Body of pancreas (tissue), 4 donors: Measurements from ENCODE around the gene BHLHE40. TPM values are rescaled to one million over a fixed set of nuclear protein-coding genes. Genes with fewer than 3 reads are reported as not detected.

Experiments used
- ATAC-seq: fragments of 150-250 bp; one replicate; pipeline ENCODE4 v1.9.1; 2016
- DNase-seq, 4 donors: peaks; one replicate each; pipeline ENCODE4 v3.0.0-alpha.2; 2019
- H3K27ac ChIP-seq, 4 donors: fragments of 200-600 bp; sonication (generic); 1 replicate in 3 of 4; 2 replicates in 1 of 4; pipeline versions ENCODE4 v1.5.1 to v1.6.1; 2016 to 2019; ENCODE audit warnings: mild to moderate bottlenecking in 1 of 4, mixed read lengths in 1 of 4, moderate library complexity in 1 of 4
- H3K27me3 ChIP-seq, 2 donors: fragments of 200-600 bp; sonication (generic); one replicate each; pipeline ENCODE4 v1.6.0; 2016; ENCODE audit warnings: mild to moderate bottlenecking in 1 of 2
- H3K36me3 ChIP-seq, 2 donors: fragments of 200-600 bp; sonication (generic); replicated peaks in 1 of 2; 2 replicates each; pipeline ENCODE4 v1.5.1; 2016; ENCODE audit warnings: low read depth in 2 of 2; ENCODE audit not compliant: insufficient read depth in 1 of 2
- H3K4me1 ChIP-seq: fragments of 200-600 bp; sonication (generic); one replicate; pipeline ENCODE4 v1.6.0; 2016
- H3K4me3 ChIP-seq, 2 donors: fragments of 200-600 bp; sonication (generic); 1 replicate in 1 of 2; 2 replicates in 1 of 2; pipeline ENCODE4 v1.5.1; 2016 to 2019
- H3K9me3 ChIP-seq, 3 donors: fragments of 200-600 bp; sonication (generic); 1 replicate in 2 of 3; 2 replicates in 1 of 3; pipeline ENCODE4 v1.5.1; 2016
- CTCF ChIP-seq, 7 experiments: fragments of 450-650 bp in 4 of 7; fragments of 200-600 bp in 3 of 7; sonication (generic) in 3 of 7; IDR thresholded peaks; one replicate each; pipeline ENCODE4 v1.5.1; 2016 to 2019; ENCODE audit warnings: antibody characterized with exemption in 7 of 7
- POLR2A ChIP-seq, 3 donors: fragments of 450-650 bp; IDR thresholded peaks; one replicate each; pipeline ENCODE4 v1.6.1; 2016; ENCODE audit warnings: antibody characterized with exemption in 3 of 3, mild to moderate bottlenecking in 2 of 3
- WGBS, 2 donors: methylation state at CpG; one replicate each; pipeline ENCODE4 v1.1.5; 2017; 5-methylcytosine and 5-hydroxymethylcytosine counted together
- intact Hi-C: fragments of 100-400 bp; cut with DNase I; formaldehyde crosslinking; loops from one replicate; pipeline ENCODE4 v1.15.1; 2023
- total RNA-seq, 2 donors: library from RNA; depleted of rRNA; stranded (reverse); fragments of >200 nt; gene quantifications; one replicate each; pipeline ENCODE4 v1.1.0, GENCODE V29; 2016

The BHLHE40 gene
- total RNA-seq, 2 donors from 2014 or later, result 28.5 to 30.3 TPM

GRCh38 chr3:5016211-5017161 is 37.2 kb downstream of the BHLHE40 start:
- intact Hi-C loops, result no loop called here
- ATAC-seq (peak; percentile 88), DNase-seq (peak; percentile 46 to 76 (median 68))
- Histone ChIP-seq H3K27ac (peak overlapping the region in 1 of 4 donors; percentile 23), H3K27me3 (no peaks in the 10 kb centered on the region), H3K4me1 (peaks cover 36% of the 10 kb centered on the region), H3K9me3 (no peaks in the 10 kb centered on the region), H3K36me3 (no peaks in the 10 kb centered on the region), H3K4me3 (no peak overlapping the region)
- 53 to 59% methylated on average over 11 of the region's 11 CpGs for WGBS, 2 donors
- no peak for TF ChIP-seq CTCF (IDR thresholded peaks at IDR 0.05)
- no peak for TF ChIP-seq POLR2A (IDR thresholded peaks at IDR 0.05)

GRCh38 chr3:5017925-5018531 is 38.8 kb downstream of the BHLHE40 start:
- Histone ChIP-seq H3K9me3 (no peaks in the 10 kb centered on the region), H3K27ac (peak overlapping the region; percentile 6 to 50 (median 12)), H3K4me1 (peaks cover 29% of the 10 kb centered on the region), H3K27me3 (no peaks in the 10 kb centered on the region), H3K36me3 (no peaks in the 10 kb centered on the region), H3K4me3 (no peak overlapping the region)
- WGBS, 2 donors, result 56 to 76% methylated on average over 5 to 8 of the region's 8 CpGs
- ATAC-seq (peak; percentile 61), DNase-seq (peak; percentile 36 to 72 (median 48))
- intact Hi-C loops, result no loop called here
- peak in 1 of 7 experiments; percentile 25 for TF ChIP-seq CTCF (IDR thresholded peaks at IDR 0.05)
- no peak for TF ChIP-seq POLR2A (IDR thresholded peaks at IDR 0.05)

- peaks cover 36% of the 10 kb centered on the region for H3K4me1 ChIP-seq
- no peak overlapping the region for H3K27ac ChIP-seq
- 83 to 91% methylated on average over 16 to 19 of the region's 19 CpGs for WGBS, 2 donors
- DNase-seq (peak in 2 of 4 donors; percentile 11 to 47), ATAC-seq (no peak)
- H3K27me3 ChIP-seq, result no peaks in the 10 kb centered on the region
- intact Hi-C loops, result no loop called here
- no peak overlapping the region for H3K4me3 ChIP-seq
- TF ChIP-seq POLR2A (IDR thresholded peaks at IDR 0.05), result no peak
- TF ChIP-seq CTCF (IDR thresholded peaks at IDR 0.05), result no peak
- H3K36me3 ChIP-seq, result no peaks in the 10 kb centered on the region
- H3K9me3 ChIP-seq, result no peaks in the 10 kb centered on the region
These were observed 40.4 kb downstream of the BHLHE40 start for GRCh38 chr3:5019411-5020241.

GRCh38 chr3:5020242-5020722 is 41.0 kb downstream of the BHLHE40 start:
- H3K27me3 ChIP-seq, result no peaks in the 10 kb centered on the region
- no peak for ATAC-seq
- intact Hi-C loops, result no loop called here
- peaks cover 36% of the 10 kb centered on the region for H3K4me1 ChIP-seq
- H3K9me3 ChIP-seq, result no peaks in the 10 kb centered on the region
- 73 to 90% methylated on average over 3 to 7 of the region's 7 CpGs for WGBS, 2 donors
- no peaks in the 10 kb centered on the region for H3K36me3 ChIP-seq
- no peak for TF ChIP-seq POLR2A (IDR thresholded peaks at IDR 0.05)
- no peak for TF ChIP-seq CTCF (IDR thresholded peaks at IDR 0.05)
- H3K4me3 ChIP-seq, result no peak overlapping the region
- H3K27ac ChIP-seq, result no peak overlapping the region
- DNase-seq, result no peak
